GM12878 (cell line): ENCODE measurements around the gene PADI3. TPM values are rescaled to one million over a fixed set of nuclear protein-coding genes. Genes with fewer than 3 reads are reported as not detected.

Source experiments
- ATAC-seq: fragments of 200-7000 bp; cut with Tn5 transposase; 3 replicates; pipeline ENCODE4 v1.9.1; 2020; ENCODE audit warnings: mild to moderate bottlenecking, moderate library complexity
- BruUV-seq: library from RNA; stranded (reverse); fragments of 400-500 nt; replicated peaks from 2 replicates; lab custom pipeline; 2021; lab: Mats Ljungman, UMichigan
- CTCF ChIA-PET: fragments of 300-600 bp; sonication (Branson Sonifier 250); formaldehyde crosslinking; extraction: SDS; loops from one replicate; lab custom pipeline; 2021; ENCODE audit warnings: inconsistent platforms; lab: Yijun Ruan, JAX
- POLR2A ChIA-PET: fragments of 350-600 bp; formaldehyde crosslinking; extraction: SDS; loops from one replicate; lab custom pipeline; 2021; ENCODE audit warnings: inconsistent platforms; lab: Charles Lee
- RAD21 ChIA-PET: fragments of 300-600 bp; sonication (Branson Sonifier 250); formaldehyde crosslinking; loops from one replicate; lab custom pipeline; 2023; ENCODE audit warnings: antibody characterized with exemption; ENCODE audit not compliant: unreplicated experiment; lab: Charles Lee
- SMC1A ChIA-PET: fragments of 300-600 bp; sonication (Branson Sonifier 250); formaldehyde crosslinking; loops from one replicate; lab custom pipeline; 2023; ENCODE audit not compliant: unreplicated experiment, uncharacterized antibody; lab: Charles Lee
- DNase-seq: peaks from one replicate; pipeline ENCODE4 v3.0.0-alpha.2; 2011; ENCODE audit warnings: low read depth, low spot score
- FAIRE-seq: peaks from 3 replicates; lab custom pipeline; 2011; peaks lifted over from hg19 to GRCh38; lab: Jason Lieb, UNC
- H2AFZ ChIP-seq: 2 replicates; pipeline ENCODE4 v1.6.0; 2011; ENCODE audit warnings: low read depth, low read length, control low read depth; ENCODE audit not compliant: control insufficient read depth
- H3K27ac ChIP-seq: 2 replicates; pipeline ENCODE4 v1.5.1; 2011; ENCODE audit warnings: control low read depth; ENCODE audit not compliant: control insufficient read depth, insufficient read depth
- H3K27me3 ChIP-seq, 2 experiments: replicated peaks in 1 of 2; 2 replicates each; pipeline versions ENCODE4 v1.6.0 to v1.6.1; 2011; ENCODE audit warnings: low read length in 1 of 2; ENCODE audit not compliant: control insufficient read depth in 2 of 2, insufficient read depth in 2 of 2
- H3K36me3 ChIP-seq, 2 experiments: 2 replicates each; pipeline ENCODE4 v1.5.1; 2011; ENCODE audit warnings: low read length in 1 of 2; ENCODE audit not compliant: control insufficient read depth in 2 of 2, insufficient read depth in 2 of 2
- H3K4me1 ChIP-seq: 2 replicates; pipeline ENCODE4 v1.6.1; 2011; ENCODE audit warnings: mild to moderate bottlenecking, low read length, moderate library complexity, mixed read lengths; ENCODE audit not compliant: control insufficient read depth, insufficient read depth
- H3K4me2 ChIP-seq: 2 replicates; pipeline ENCODE4 v1.6.0; 2011; ENCODE audit warnings: control low read depth; ENCODE audit not compliant: control insufficient read depth, insufficient read depth
- H3K4me3 ChIP-seq: fragments of 200-600 bp; sonication (generic); 2 replicates; pipeline ENCODE4 v1.5.1; 2016
- H3K79me2 ChIP-seq: 2 replicates; pipeline ENCODE4 v1.6.0; 2011; ENCODE audit warnings: low read length; ENCODE audit not compliant: control insufficient read depth, insufficient read depth
- H3K9ac ChIP-seq: 2 replicates; pipeline ENCODE4 v1.8.0; 2011; ENCODE audit warnings: low read length, control low read depth, mixed read lengths; ENCODE audit not compliant: control insufficient read depth, insufficient read depth
- H3K9me3 ChIP-seq: replicated peaks from 3 replicates; pipeline ENCODE4 v1.5.1; 2011; ENCODE audit warnings: mild to moderate bottlenecking, low read length; ENCODE audit not compliant: control insufficient read depth, insufficient read depth
- H4K20me1 ChIP-seq: 2 replicates; pipeline ENCODE4 v1.6.0; 2011; ENCODE audit not compliant: control insufficient read depth, insufficient read depth
- BRCA1 ChIP-seq: IDR thresholded peaks from 2 replicates; pipeline ENCODE4 v1.6.1; 2011; ENCODE audit warnings: low read depth, low read length, improper control_type of control experiment
- CBX5 ChIP-seq: sonication (generic); IDR thresholded peaks from 2 replicates; pipeline ENCODE4 v1.6.1; 2016; ENCODE audit warnings: low read depth, moderate library complexity, mild to moderate bottlenecking, inconsistent platforms
- CREM ChIP-seq: IDR thresholded peaks from 2 replicates; pipeline ENCODE4 v1.6.1; 2014; ENCODE audit warnings: antibody characterized with exemption, low read depth
- GABPA ChIP-seq: IDR thresholded peaks from 2 replicates; pipeline ENCODE4 v1.6.1; 2014; ENCODE audit warnings: antibody characterized with exemption, low read depth, mild to moderate bottlenecking, inconsistent platforms
- JUND ChIP-seq: IDR thresholded peaks from 2 replicates; pipeline ENCODE4 v1.6.1; 2012; ENCODE audit warnings: low read depth, mild to moderate bottlenecking, low read length, improper control_type of control experiment, moderate library complexity
- MYC ChIP-seq: IDR thresholded peaks from 2 replicates; pipeline ENCODE4 v1.6.1; 2011; ENCODE audit warnings: mild to moderate bottlenecking, low read length, moderate library complexity, inconsistent platforms; ENCODE audit not compliant: insufficient read depth, insufficient replicate concordance, insufficient read length, severe bottlenecking
- POU2F2 ChIP-seq: IDR thresholded peaks from 3 replicates; pipeline ENCODE4 v1.6.1; 2011; ENCODE audit warnings: low read depth, mild to moderate bottlenecking, low read length, borderline replicate concordance
- RUNX3 ChIP-seq: IDR thresholded peaks from 2 replicates; pipeline ENCODE4 v1.6.1; 2012; ENCODE audit warnings: low read length, inconsistent platforms
- SMAD1 ChIP-seq: fragments of 450-650 bp; IDR thresholded peaks from 2 replicates; pipeline ENCODE4 v1.6.1; 2018; ENCODE audit warnings: mild to moderate bottlenecking, low read depth; ENCODE audit not compliant: partially characterized antibody
- SMC3 ChIP-seq: IDR thresholded peaks from 2 replicates; pipeline ENCODE4 v1.6.1; 2011; ENCODE audit warnings: low read length, improper control_type of control experiment, borderline replicate concordance
- SP1 ChIP-seq: IDR thresholded peaks from one replicate; pipeline ENCODE4 v1.6.1; 2011; ENCODE audit warnings: low read depth, low read length
- ZNF622 ChIP-seq: fragments of 450-650 bp; IDR thresholded peaks from 2 replicates; pipeline ENCODE4 v1.6.1; 2017; ENCODE audit warnings: mild to moderate bottlenecking, inconsistent platforms
- WGBS: methylation state at CpG from one replicate; pipeline ENCODE4 v1.1.6; 2016; ENCODE audit warnings: low lambda C conversion rate; ENCODE audit not compliant: insufficient replicate concordance, insufficient coverage; ENCODE audit errors: missing lambda C conversion rate; 5-methylcytosine and 5-hydroxymethylcytosine counted together
- in situ Hi-C: fragments of 300-500 bp; cut with MboI; formaldehyde crosslinking; loops from 9 replicates; pipeline ENCODE4 v1.14.3; 2018; ENCODE audit warnings: mixed read lengths
- intact Hi-C: fragments of 100-400 bp; cut with micrococcal nuclease; formaldehyde crosslinking; loops from one replicate; pipeline ENCODE4 v1.14.2; 2022; ENCODE audit not compliant: unreplicated experiment
- polyA plus RNA-seq, 11 experiments: library from polyadenylated mRNA; depleted of rRNA in 4 of 11; unstranded in 6 of 11; stranded (reverse) in 5 of 11; fragments of >200 nt; fragmentation: Nextera tagmentation in 4 of 11; fragmentation: Illumina TruSeq in 1 of 11; extraction: Ambion mirVana in 4 of 11; extraction: Trizol in 1 of 11; gene quantifications; 1 replicate in 1 of 11; 2 replicates in 10 of 11; pipeline versions ENCODE4 v1.2.1 to v1.2.3, GENCODE V29; 2011 to 2016; ENCODE audit warnings: inconsistent platforms in 2 of 11, missing spikeins in 2 of 11, low read depth in 1 of 11
- total RNA-seq, 4 experiments: library from RNA; depleted of rRNA in 3 of 4; stranded (reverse); fragments of >200 nt in 3 of 4; fragmentation: Illumina TruSeq in 1 of 4; extraction: Trizol in 1 of 4; gene quantifications; 2 replicates each; pipeline versions ENCODE4 v1.2.1 to v1.2.3, GENCODE V29; 2013 to 2021
- TF ChIP-seq, protein P1 (sequence below): fragments of 450-650 bp; IDR thresholded peaks from 2 replicates; pipeline ENCODE4 v1.6.1; 2017; ENCODE audit warnings: low read depth, mild to moderate bottlenecking, moderate library complexity
- TF ChIP-seq, protein P2 (sequence below): fragments of 450-650 bp; IDR thresholded peaks from 2 replicates; pipeline ENCODE4 v1.6.1; 2016; ENCODE audit warnings: mild to moderate bottlenecking
- TF ChIP-seq, protein P3 (sequence below): IDR thresholded peaks from 2 replicates; pipeline ENCODE4 v1.6.1; 2011; ENCODE audit warnings: low read depth, low read length, improper control_type of control experiment, borderline replicate concordance

Gene PADI3
- total and polyA plus RNA-seq, 10 of the 15 experiments (the other 5 are each of a cell fraction or from before 2014, with no cell fraction given): 0.01 TPM; not detected in 9

DNA sequence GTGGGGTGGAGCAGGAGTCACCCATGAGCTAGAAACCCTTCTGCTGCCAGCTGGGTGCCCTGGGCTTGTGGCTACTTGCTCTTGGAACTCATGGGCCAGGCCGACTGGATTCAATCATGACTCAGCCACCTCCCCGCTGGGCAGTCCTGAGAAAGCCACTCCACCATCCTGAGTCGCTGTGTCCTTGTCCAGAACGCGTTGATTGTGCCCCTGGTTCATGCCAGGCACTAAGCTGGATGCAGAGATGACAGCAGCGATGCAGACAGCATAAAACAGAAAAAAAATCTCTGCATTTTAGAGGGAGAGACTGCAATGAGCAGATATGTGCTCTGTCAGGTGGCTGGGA, 33.4 kb upstream of the PADI3 start:
- peaks cover 0 to 2% of the 10 kb centered on the region in 2 experiments; a peak in 2 of 4 replicates for H3K27me3 ChIP-seq
- FAIRE-seq (no peak), DNase-seq (no peak), ATAC-seq (no peak)
- H3K79me2 ChIP-seq: no peaks in the 10 kb centered on the region
- 30% methylated on average over 6 of the region's 6 CpGs for WGBS
- H3K4me3 ChIP-seq: no peak overlapping the region
- H3K9ac ChIP-seq: no peak overlapping the region
- intact Hi-C loops: no loop called here
- H2AFZ ChIP-seq: no peak overlapping the region
- CTCF ChIA-PET: interaction anchor here (1.1 kb wide), 1 partner anchor 22 kb away, joined by 4 read pairs; no protein-coding TSS in a partner anchor
- H3K4me2 ChIP-seq: no peak overlapping the region
- in situ Hi-C loops: no loop called here
- no peaks in the 10 kb centered on the region for H3K9me3 ChIP-seq
- no peaks in the 10 kb centered on the region for H3K36me3 ChIP-seq
- no peaks in the 10 kb centered on the region for H4K20me1 ChIP-seq
- SMC1A ChIA-PET: interaction anchor here (1.6 kb wide), 1 partner anchor 89 kb away, joined by 7 read pairs; no protein-coding TSS in a partner anchor
- RAD21 ChIA-PET: no interaction called here
- no peak for TF ChIP-seq SMC3
- TF ChIP-seq, protein P1, sequence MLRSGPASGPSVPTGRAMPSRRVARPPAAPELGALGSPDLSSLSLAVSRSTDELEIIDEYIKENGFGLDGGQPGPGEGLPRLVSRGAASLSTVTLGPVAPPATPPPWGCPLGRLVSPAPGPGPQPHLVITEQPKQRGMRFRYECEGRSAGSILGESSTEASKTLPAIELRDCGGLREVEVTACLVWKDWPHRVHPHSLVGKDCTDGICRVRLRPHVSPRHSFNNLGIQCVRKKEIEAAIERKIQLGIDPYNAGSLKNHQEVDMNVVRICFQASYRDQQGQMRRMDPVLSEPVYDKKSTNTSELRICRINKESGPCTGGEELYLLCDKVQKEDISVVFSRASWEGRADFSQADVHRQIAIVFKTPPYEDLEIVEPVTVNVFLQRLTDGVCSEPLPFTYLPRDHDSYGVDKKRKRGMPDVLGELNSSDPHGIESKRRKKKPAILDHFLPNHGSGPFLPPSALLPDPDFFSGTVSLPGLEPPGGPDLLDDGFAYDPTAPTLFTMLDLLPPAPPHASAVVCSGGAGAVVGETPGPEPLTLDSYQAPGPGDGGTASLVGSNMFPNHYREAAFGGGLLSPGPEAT: no peak
- TF ChIP-seq SMAD1: no peak
- no peak for TF ChIP-seq CBX5
- TF ChIP-seq CREM: no peak
- TF ChIP-seq SP1: no peak
- H3K27ac ChIP-seq: no peak overlapping the region
- POLR2A ChIA-PET: interaction anchor here (0.9 kb wide), 1 partner anchor 74 kb away, joined by 4 read pairs; no protein-coding TSS in a partner anchor
- BruUV-seq: no TSS peak
- H3K4me1 ChIP-seq: no peaks in the 10 kb centered on the region

DNA sequence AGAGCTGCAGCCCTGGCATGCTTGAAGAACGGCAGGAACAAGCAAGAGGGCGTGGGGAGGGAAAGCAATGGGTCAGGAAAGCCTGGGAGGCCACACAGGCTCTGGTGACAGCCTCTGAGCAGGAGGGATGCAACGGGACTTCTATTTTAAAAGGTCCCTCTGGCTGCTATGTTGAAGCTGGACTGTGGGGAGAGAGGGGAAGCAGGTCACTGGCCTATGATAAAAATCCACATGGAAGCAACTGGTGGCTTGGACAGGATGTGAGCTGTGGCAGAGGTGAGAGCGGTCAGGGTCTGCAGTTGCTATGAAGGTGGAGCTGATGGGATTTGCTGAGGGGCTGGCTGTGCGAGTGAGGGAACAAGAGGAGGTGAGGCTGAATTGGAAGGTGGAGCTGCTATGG, 32.8 kb upstream of the PADI3 start:
- Histone ChIP-seq H3K4me1 (no peaks in the 10 kb centered on the region), H3K9ac (no peak overlapping the region), H3K27me3 (peaks cover 0 to 2% of the 10 kb centered on the region in 2 experiments; a peak in 2 of 4 replicates), H3K4me2 (no peak overlapping the region), H2AFZ (no peak overlapping the region), H3K79me2 (no peaks in the 10 kb centered on the region), H4K20me1 (no peaks in the 10 kb centered on the region), H3K36me3 (no peaks in the 10 kb centered on the region), H3K9me3 (no peaks in the 10 kb centered on the region), H3K27ac (no peak overlapping the region), H3K4me3 (no peak overlapping the region)
- intact Hi-C loops (no loop called here), in situ Hi-C loops (no loop called here)
- ChIA-PET SMC1A (interaction anchor here (1.6 kb wide), 1 partner anchor 90 kb away, joined by 7 read pairs; no protein-coding TSS in a partner anchor), RAD21 (no interaction called here), POLR2A (interaction anchor here (1.4 kb wide), 1 partner anchor 8 kb away, joined by 4 read pairs; no protein-coding TSS in a partner anchor), CTCF (interaction anchor here (0.8 to 1.1 kb wide), 2 partner anchors 8 to 22 kb away, joined by 3 to 4 read pairs; no protein-coding TSS in a partner anchor)
- WGBS: 21% methylated on average over 5 of the region's 5 CpGs
- DNase-seq: no peak
- ATAC-seq: no peak
- no TSS peak for BruUV-seq
- FAIRE-seq: no peak
- no peak for TF ChIP-seq GABPA
- no peak for TF ChIP-seq ZNF622
- no peak for TF ChIP-seq BRCA1
- TF ChIP-seq, protein P2, sequence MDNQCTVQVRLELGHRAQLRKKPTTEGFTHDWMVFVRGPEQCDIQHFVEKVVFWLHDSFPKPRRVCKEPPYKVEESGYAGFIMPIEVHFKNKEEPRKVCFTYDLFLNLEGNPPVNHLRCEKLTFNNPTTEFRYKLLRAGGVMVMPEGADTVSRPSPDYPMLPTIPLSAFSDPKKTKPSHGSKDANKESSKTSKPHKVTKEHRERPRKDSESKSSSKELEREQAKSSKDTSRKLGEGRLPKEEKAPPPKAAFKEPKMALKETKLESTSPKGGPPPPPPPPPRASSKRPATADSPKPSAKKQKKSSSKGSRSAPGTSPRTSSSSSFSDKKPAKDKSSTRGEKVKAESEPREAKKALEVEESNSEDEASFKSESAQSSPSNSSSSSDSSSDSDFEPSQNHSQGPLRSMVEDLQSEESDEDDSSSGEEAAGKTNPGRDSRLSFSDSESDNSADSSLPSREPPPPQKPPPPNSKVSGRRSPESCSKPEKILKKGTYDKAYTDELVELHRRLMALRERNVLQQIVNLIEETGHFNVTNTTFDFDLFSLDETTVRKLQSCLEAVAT: no peak
- no peak for TF ChIP-seq POU2F2
- TF ChIP-seq MYC: no peak
- no peak for TF ChIP-seq RUNX3
- TF ChIP-seq, protein P3, sequence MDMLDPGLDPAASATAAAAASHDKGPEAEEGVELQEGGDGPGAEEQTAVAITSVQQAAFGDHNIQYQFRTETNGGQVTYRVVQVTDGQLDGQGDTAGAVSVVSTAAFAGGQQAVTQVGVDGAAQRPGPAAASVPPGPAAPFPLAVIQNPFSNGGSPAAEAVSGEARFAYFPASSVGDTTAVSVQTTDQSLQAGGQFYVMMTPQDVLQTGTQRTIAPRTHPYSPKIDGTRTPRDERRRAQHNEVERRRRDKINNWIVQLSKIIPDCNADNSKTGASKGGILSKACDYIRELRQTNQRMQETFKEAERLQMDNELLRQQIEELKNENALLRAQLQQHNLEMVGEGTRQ: no peak
- TF ChIP-seq JUND: no peak
